Spinal cord (tissue), 10 donors: Measurements from ENCODE around the gene PAX6. TPM values are rescaled to one million over a fixed set of nuclear protein-coding genes. Genes with fewer than 3 reads are reported as not detected.

Source experiments
- DNase-seq, 6 donors: peaks; one replicate each; pipeline versions ENCODE4 v3.0.0 to v3.0.0-alpha.2; 2013 to 2015; ENCODE audit warnings: low spot score in 6 of 6, low read depth in 4 of 6
- H3K27ac ChIP-seq: one replicate; pipeline ENCODE4 v1.5.1; 2013; ENCODE audit warnings: low read depth, low read length, control low read depth
- H3K27me3 ChIP-seq: one replicate; pipeline ENCODE4 v1.6.1; 2013; ENCODE audit warnings: low read length; ENCODE audit not compliant: control insufficient read depth, insufficient read depth
- H3K36me3 ChIP-seq: one replicate; pipeline ENCODE4 v1.6.1; 2013; ENCODE audit warnings: low read length; ENCODE audit not compliant: control insufficient read depth, insufficient read depth
- H3K4me1 ChIP-seq: one replicate; pipeline ENCODE4 v1.6.1; 2013; ENCODE audit warnings: low read length; ENCODE audit not compliant: control insufficient read depth, insufficient read depth
- H3K4me3 ChIP-seq: one replicate; pipeline ENCODE4 v1.5.1; 2013; ENCODE audit warnings: low read depth, low read length, control low read depth
- H3K9me3 ChIP-seq: one replicate; pipeline ENCODE4 v1.6.1; 2013; ENCODE audit warnings: low read length; ENCODE audit not compliant: control insufficient read depth, insufficient read depth
- WGBS: methylation state at CpG from one replicate; pipeline ENCODE4 v1.1.5; 2013; ENCODE audit warnings: missing lambda C conversion rate; ENCODE audit not compliant: insufficient coverage; 5-methylcytosine and 5-hydroxymethylcytosine counted together
- long read RNA-seq, 4 donors: transcript quantifications; one replicate each; lab custom pipeline, GENCODE V29; 2026
- polyA plus RNA-seq, 2 donors: library from polyadenylated mRNA; unstranded; fragments of 120-200 nt; gene quantifications; one replicate each; pipeline ENCODE4 v1.2.1, GENCODE V29; 2013; ENCODE audit not compliant: insufficient read length in 2 of 2
- total RNA-seq, 2 donors: library from RNA; depleted of rRNA in 1 of 2; stranded (reverse); fragments of 120-200 nt in 1 of 2; fragments of >200 nt in 1 of 2; gene quantifications; one replicate each; pipeline versions ENCODE4 v1.2.3 to v1.2.4, GENCODE V29; 2013 to 2014
- donor health status: healthy.

The PAX6 gene
- 10 to 100 TPM in 1 of 2 donors, 1 to 10 TPM in 1; 9.4 to 24.7 TPM for total RNA-seq
- 10 to 100 TPM; 37.2 to 44.1 TPM for polyA plus RNA-seq
- long read RNA-seq, donor 1, full-length matches to known transcripts = 5 of 5 reads
- long read RNA-seq, donor 1, partial matches to known transcripts = 0 of 5 reads
- long read RNA-seq, donor 1, other reads (novel, unspliced or antisense) = 0 of 5 reads
- long read RNA-seq, donor 2, full-length matches to known transcripts = 4 of 4 reads
- long read RNA-seq, donor 2, partial matches to known transcripts = 0 of 4 reads
- long read RNA-seq, donor 2, other reads (novel, unspliced or antisense) = 0 of 4 reads
- long read RNA-seq, donor 3, full-length matches to known transcripts = 2 of 2 reads
- long read RNA-seq, donor 3, partial matches to known transcripts = 0 of 2 reads
- long read RNA-seq, donor 3, other reads (novel, unspliced or antisense) = 0 of 2 reads
- long read RNA-seq, donor 4 = 0 reads

GRCh38 chr11:31810779-31811647, at the start of gene PAX6:
TSS of gene PAX6 (minus strand) at chr11:31811322. CDS start at chr11:31806411, 4,911 bp downstream.
- peaks cover 99% of the 10 kb centered on the region for H3K27me3 ChIP-seq
- H3K9me3 ChIP-seq = no peaks in the 10 kb centered on the region
- under 1% methylated on average over 38 of the region's 49 CpGs for WGBS
- H3K4me1 ChIP-seq = peaks cover 69% of the 10 kb centered on the region
- H3K27ac ChIP-seq = peak within 1 kb of the TSS; percentile 74
- H3K4me3 ChIP-seq = peak within 1 kb of the TSS; percentile 50
- H3K36me3 ChIP-seq = peaks cover 6% of the 10 kb centered on the region
- peak in 3 of 6 donors; percentile 74 to 97 (median 92) for DNase-seq

- H3K4me1 ChIP-seq = no peaks in the 10 kb centered on the region
Measured at GRCh38 chr11:31860391-31860790, 49.3 kb upstream of the PAX6 start.

GRCh38 chr11:31856248-31856647, 45.1 kb upstream of the PAX6 start:
- H3K27ac ChIP-seq = no peak overlapping the region
- no peaks in the 10 kb centered on the region for H3K27me3 ChIP-seq
- H3K9me3 ChIP-seq = no peaks in the 10 kb centered on the region
- no peak for DNase-seq
- H3K4me1 ChIP-seq = no peaks in the 10 kb centered on the region
- H3K4me3 ChIP-seq = no peak overlapping the region
- H3K36me3 ChIP-seq = no peaks in the 10 kb centered on the region

More at GRCh38 chr11:31860391-31860790, 49.3 kb upstream of the PAX6 start:
- Histone ChIP-seq H3K36me3 (no peaks in the 10 kb centered on the region), H3K9me3 (no peaks in the 10 kb centered on the region), H3K4me3 (no peak overlapping the region), H3K27me3 (no peaks in the 10 kb centered on the region), H3K27ac (no peak overlapping the region)
- no peak for DNase-seq

GRCh38 chr11:31855466-31855865, 44.3 kb upstream of the PAX6 start:
- no peaks in the 10 kb centered on the region for H3K9me3 ChIP-seq
- no peak for DNase-seq
- no CpG with 5 or more reads among the region's 1 CpG for WGBS

GRCh38 chr11:31850365-31850764, 39.2 kb upstream of the PAX6 start:
- WGBS = 100% methylated on average over 2 of the region's 4 CpGs
- no peak overlapping the region for H3K27ac ChIP-seq
- H3K27me3 ChIP-seq = no peaks in the 10 kb centered on the region
- no peaks in the 10 kb centered on the region for H3K4me1 ChIP-seq
- no peak for DNase-seq
- no peak overlapping the region for H3K4me3 ChIP-seq
- no peaks in the 10 kb centered on the region for H3K36me3 ChIP-seq
- no peaks in the 10 kb centered on the region for H3K9me3 ChIP-seq

More at GRCh38 chr11:31855466-31855865, 44.3 kb upstream of the PAX6 start:
- no peak overlapping the region for H3K27ac ChIP-seq
- H3K36me3 ChIP-seq = no peaks in the 10 kb centered on the region
- no peaks in the 10 kb centered on the region for H3K4me1 ChIP-seq
- no peak overlapping the region for H3K4me3 ChIP-seq
- H3K27me3 ChIP-seq = no peaks in the 10 kb centered on the region

- no CpG with 5 or more reads among the region's 2 CpGs for WGBS
- Histone ChIP-seq H3K4me3 (no peak overlapping the region), H3K9me3 (no peaks in the 10 kb centered on the region), H3K4me1 (no peaks in the 10 kb centered on the region), H3K27ac (no peak overlapping the region), H3K27me3 (peaks cover 2% of the 10 kb centered on the region), H3K36me3 (no peaks in the 10 kb centered on the region)
- no peak for DNase-seq
Measured at GRCh38 chr11:31847761-31848160, 36.6 kb upstream of the PAX6 start.

GRCh38 chr11:31845331-31845730, 34.2 kb upstream of the PAX6 start:
- H3K36me3 ChIP-seq = no peaks in the 10 kb centered on the region
- peaks cover 2% of the 10 kb centered on the region for H3K27me3 ChIP-seq
- no peak overlapping the region for H3K27ac ChIP-seq
- no peak for DNase-seq
- H3K4me1 ChIP-seq = no peaks in the 10 kb centered on the region
- H3K4me3 ChIP-seq = no peak overlapping the region
- H3K9me3 ChIP-seq = no peaks in the 10 kb centered on the region
- WGBS = no CpG with 5 or more reads among the region's 1 CpG

GRCh38 chr11:31844351-31844750, 33.2 kb upstream of the PAX6 start:
- H3K4me3 ChIP-seq = no peak overlapping the region
- WGBS = 100% methylated on average over 1 of the region's 6 CpGs
- no peak for DNase-seq
- H3K27me3 ChIP-seq = peaks cover 4% of the 10 kb centered on the region
- no peaks in the 10 kb centered on the region for H3K36me3 ChIP-seq
- no peak overlapping the region for H3K27ac ChIP-seq
- H3K9me3 ChIP-seq = no peaks in the 10 kb centered on the region
- no peaks in the 10 kb centered on the region for H3K4me1 ChIP-seq

- 85% methylated on average over 3 of the region's 3 CpGs for WGBS
- Histone ChIP-seq H3K27ac (no peak overlapping the region), H3K4me1 (no peaks in the 10 kb centered on the region), H3K27me3 (peaks cover 4% of the 10 kb centered on the region), H3K9me3 (no peaks in the 10 kb centered on the region), H3K36me3 (no peaks in the 10 kb centered on the region), H3K4me3 (no peak overlapping the region)
- no peak for DNase-seq
Measured at GRCh38 chr11:31841435-31841834, 30.3 kb upstream of the PAX6 start.
